ENCODE data around the gene CCDC188.

The CCDC188 gene

GRCh38 chr22:20184501-20185165 is 33.8 kb upstream of the CCDC188 start:
- no peak for DNase-seq

DNA sequence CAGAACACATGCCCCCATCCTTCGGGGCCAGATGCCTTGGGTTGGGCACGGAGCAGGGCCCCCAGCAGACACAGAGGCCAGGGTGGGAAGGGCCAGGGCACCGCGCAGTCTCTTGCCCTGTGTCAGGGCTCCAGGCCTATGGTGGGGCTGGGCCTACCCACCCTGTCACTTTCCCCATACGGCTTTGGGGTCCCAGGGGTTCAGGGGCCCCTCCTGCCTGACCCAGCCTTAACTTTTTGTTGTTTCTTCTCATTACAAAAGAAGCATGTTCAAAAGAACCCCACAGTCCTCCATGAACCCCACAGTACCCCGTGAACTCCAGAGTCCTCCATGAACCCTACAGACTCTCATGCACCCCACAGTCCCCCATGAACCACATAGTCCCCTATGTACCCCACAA is 33.0 kb upstream of the CCDC188 start:
- DNase-seq = no peak

DNA sequence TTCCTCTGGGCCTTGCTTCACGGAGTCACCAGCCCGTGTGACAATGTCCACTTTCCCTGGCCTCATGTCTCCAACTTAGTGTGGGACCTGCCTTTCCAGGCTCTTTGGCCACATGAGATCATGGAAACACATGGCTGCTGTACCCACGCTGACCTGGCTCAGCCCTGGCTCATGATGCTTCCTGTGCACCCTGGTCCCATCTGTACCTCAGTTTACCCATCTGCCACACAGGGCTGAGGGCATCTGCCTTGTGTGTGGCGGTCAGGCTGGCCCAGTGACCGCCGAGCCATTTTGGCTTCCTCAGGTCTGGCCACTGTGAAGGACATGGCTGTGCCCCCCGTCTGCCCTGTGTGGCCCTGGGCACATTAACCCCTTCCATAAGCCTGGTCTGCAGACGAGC is 32.2 kb upstream of the CCDC188 start:
- no peak for DNase-seq

DNA sequence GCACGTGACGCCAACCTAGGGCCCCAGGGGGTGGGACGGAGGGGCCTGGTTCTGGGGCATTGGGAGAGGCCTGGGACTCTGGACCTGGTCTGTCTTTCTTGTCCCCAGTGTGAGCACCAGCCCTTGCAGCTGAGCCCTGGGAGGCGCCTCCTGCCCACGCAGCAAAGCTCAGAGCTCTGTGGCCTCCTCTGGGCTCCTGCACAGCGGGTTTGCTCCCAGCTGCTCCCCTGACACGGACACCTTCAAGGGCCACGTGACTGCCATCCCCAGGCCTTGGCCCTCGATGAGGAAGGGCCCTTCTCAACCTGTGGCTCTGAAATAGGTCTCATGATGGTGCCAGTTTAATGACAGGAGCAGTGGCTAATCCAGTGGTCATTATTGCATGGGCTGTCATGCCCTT is 31.5 kb upstream of the CCDC188 start:
- DNase-seq = no peak

- no peak for DNase-seq
Measured at GRCh38 chr22:20181884-20182236, 31.0 kb upstream of the CCDC188 start.

GRCh38 chr22:20181194-20181883 is 30.5 kb upstream of the CCDC188 start:
- DNase-seq = no peak

- no peak for DNase-seq
Measured at GRCh38 chr22:20180640-20181039, 29.8 kb upstream of the CCDC188 start.

DNA sequence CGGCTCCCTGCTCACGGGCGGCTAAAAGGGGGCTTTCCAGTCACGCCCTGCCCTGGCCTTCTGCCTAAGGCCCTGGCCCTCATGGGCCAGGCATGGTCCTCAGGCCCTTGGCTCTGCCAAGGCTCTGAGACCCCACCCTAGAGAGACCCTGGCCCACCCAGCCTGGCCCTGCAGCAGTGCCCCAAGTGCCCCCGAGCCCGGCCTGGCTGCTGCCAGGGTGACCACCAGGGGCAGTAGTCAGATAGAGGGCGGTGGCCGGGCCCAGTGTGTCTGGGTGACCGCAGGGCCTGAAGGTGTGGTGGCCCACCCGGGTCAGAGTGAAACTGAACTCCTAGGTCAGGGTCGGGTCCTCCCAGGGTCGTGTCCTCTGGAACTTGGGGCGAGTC is 29.4 kb upstream of the CCDC188 start:
- DNase-seq = no peak

DNA sequence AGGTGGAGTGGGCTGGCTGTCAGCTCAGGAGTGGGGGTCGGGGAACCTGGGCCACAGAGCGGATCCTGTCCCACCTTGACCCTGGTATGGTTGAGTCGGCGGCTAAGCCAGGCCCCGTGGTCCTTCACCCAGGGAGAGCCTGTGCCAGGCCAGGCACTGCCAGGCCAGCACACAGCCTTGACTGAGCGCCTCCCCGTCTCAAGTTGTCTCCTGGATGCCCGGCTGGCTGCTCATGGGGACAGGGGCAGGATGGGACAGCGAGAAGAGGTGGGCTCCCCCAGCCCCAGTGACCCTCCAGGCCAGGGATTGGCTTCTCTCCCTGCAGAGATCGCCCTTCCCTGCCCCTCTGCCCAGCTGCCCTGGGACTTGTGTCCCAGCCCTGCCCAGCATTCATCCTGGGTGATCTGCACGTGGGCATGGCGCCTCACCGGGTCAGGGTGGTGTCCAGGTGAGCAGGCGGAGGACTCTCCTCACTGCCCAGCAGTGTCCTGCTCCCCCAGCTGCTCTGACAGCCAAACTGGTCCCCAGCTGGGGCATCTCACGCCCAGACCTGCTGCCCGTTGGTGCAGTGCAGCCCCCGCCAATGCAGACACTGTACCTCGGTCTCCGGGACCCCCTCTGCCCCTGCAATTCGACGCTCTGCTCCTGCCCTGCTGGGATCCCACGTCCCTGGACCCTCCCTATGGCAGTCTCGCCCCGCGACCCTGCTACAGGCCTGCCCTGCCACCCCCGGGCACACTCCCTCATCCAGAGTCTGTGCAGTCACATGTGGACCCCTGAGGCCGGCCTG is 28.8 kb upstream of the CCDC188 start:
- no peak for DNase-seq

DNA sequence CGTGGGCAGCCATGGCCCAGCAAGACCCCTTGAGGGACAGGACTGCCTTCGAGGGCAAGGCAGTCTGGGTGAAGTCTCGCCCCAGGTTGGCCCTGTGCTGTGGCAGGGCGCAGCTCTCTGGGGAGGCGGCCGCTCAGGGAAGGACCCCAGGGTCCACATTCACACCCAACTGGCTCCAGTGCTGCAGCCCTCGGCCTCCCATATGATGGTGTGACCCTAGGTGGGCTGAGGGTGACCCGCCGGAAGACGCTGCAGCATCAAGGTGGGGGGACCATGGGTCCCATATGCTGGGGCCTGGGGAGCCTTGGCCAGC is 28.0 kb upstream of the CCDC188 start:
- DNase-seq = no peak

DNA sequence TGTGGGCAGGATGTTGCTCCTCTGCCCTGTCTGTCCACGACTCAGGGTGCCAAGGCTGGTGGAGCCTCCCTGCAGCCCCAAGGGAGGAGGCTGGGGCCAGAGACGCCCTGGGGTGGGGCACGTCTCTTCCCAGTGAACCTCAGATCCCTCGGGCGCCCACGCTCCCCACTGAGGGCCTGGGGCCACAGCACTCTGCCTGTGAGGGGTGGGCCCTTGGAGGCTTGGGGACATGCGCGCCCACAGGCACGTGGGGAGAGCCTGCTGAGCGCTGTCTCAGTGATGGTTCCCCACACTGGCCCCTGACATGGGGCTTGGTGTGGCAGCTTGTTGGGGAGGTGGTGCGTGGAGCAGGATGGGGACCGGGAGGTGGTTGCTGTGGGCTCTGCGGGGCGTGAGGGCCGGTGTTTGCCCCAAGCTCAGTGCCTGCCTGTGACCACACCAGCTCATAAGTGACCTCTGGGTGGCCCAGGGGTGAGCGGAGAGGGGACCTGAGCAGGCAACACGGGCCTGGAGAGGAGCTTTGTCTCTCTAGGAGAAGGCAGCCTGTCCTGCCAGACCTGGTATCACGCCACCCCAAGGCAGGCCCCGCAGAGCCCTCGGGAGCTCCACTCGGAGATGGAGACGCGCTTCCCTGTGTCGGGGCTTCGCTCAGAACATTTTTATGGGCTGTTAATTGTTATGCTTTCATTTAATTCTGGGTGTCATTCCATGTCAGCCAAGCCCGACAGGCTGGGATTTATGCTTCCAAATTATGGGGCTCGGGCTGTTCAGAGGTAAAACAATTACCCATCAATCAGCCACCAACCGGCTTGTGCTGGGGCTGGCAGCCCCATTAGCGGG is 27.4 kb upstream of the CCDC188 start:
- DNase-seq = no peak

GRCh38 chr22:20177217-20177911 is 26.5 kb upstream of the CCDC188 start:
- DNase-seq = no peak

DNA sequence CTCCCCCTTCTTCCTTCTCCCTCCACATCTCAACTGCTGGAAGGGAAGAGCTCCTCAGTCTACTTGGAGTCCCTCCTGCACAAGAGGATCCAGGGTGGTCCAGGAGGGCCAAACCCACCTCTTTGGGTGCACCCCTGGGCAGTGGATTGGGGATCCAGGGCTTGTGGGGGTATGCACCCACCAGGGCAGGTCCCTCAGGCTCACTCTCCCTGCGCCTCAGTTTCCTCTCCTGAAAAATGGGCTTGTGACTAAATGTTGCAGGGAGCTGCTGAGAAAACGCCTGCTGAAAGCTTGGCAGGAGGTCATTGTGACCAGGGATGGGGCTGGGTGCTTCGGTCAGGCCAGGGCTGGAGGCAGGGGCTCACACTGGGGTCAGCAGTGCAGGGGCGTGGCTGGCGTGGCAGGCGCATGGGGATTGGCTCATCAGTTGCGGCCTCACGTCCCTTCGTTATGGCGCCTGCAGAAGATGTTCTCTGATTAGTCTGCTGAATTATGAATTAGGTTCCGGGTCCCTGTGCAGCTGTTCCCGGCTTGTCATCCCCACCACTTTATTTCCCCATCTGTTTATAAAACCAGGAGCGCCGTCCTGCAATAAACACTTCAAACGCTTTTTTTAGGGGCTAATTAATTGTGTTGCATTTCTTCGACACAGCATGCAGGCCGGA is 25.7 kb upstream of the CCDC188 start:
- no peak for DNase-seq

- no peak for DNase-seq
Measured at GRCh38 chr22:20175597-20175900, 24.7 kb upstream of the CCDC188 start.

DNA sequence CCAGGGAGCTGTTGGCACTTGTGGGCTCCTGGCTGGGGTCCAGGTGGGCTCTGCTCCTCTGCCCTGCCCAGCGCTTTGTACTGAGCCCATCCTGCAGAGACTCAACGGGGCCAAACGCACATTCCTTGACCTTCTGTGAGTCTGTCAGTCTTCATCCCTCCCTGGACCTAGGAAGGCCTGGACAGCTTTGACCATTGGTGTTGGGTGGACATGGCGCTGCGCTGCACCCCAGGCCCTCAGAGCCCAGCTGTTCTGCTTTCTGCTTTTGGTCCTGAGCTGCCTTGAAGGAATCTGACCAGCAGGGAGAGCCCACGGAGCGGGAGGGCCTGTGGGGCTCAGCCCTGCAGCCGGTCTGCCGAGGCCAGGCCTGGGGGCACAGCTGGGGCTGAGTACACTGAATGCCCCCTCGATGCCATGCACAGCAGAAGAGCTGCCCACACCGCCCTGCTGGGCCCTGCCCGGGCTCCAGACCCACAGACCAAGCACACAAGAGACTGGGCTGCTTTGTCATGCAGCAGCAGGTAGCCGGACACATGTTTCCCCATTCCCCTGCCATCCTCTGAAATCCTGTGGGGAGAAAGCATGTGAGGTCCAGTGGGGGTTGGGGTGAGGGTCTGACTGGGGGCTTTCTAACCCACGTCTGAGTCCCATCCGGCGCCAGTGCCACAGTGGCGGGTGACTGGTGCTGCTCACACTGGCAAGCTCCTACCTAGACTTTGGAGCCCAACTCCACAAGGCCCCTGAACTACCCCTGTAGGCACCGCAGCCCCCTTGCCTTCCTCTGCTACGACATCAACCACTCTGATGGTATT is 24.1 kb upstream of the CCDC188 start:
- no peak for DNase-seq

- no peak for DNase-seq
Measured at GRCh38 chr22:20173772-20174171, 22.9 kb upstream of the CCDC188 start.

DNA sequence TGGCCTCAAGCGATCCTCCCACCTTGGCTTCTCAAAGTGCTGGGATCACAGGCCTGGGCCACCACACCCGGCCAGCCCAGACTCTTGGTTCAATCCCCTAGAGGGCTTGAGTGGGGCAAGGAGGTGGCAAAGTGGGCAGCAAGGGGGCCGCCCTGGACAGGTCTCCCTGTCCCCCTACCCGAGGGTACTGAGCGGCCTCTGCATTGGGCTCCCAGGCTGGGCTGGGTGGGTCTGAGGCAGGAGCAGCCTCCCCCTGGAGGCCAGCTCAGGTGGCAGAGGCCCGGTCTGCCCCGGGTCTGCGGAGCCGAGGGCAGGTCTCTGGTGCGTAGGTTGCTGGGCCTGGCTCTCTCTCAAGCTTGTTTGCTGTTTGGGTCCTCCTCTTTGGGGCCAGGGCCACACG is 22.4 kb upstream of the CCDC188 start:
- no peak for DNase-seq

- DNase-seq = no peak
Measured at GRCh38 chr22:20172141-20172613, 21.3 kb upstream of the CCDC188 start.

DNA sequence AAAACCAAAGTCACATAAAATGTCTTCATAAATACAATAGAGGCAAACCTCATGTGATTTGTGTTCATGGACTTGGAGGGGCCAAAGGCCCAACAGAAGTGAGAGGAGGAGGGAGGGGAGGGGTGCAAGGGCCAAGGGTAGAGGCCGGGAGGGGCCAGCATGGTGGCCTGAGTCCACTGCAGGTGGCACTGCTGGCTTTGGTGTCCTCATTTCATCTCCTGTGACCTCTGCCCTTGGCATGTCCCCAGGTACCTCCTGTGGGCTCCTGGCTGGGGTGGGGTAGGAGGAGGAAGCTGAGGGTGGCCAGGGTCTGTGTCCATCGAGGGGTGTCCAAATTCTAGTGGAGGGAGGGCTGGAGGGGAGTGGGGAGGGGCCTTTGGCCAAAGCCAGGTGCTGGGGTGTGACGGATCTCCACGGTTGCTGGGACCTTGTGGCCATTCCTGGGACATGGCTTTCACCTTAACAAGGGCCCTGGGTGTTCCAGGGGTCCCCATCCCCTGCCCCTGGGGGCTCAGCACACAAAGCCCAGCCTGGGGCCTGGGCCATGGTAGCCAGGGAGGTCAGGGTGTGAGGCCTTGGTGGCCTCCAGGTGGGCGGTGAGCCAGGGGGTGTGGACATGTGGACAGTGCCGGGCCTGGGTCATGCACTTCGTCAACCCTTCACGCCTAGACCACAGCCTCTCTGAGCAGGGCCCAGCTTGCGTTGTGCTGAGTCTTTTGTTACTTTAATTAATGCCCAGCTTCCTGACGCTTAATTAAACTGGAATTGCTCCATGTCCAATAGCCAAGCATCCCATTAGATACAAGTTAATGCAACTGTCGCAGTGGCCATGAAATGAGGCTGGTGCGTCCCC is 20.7 kb upstream of the CCDC188 start:
- no peak for DNase-seq

- no peak for DNase-seq
Measured at GRCh38 chr22:20170170-20170569, 19.3 kb upstream of the CCDC188 start.

Measured in T1000 (cell line).